Omental fat pad (tissue), 4 donors: ENCODE measurements around the gene TMX3. TPM values are rescaled to one million over a fixed set of nuclear protein-coding genes. Genes with fewer than 3 reads are reported as not detected.

Experiments
- ATAC-seq: fragments of 150-250 bp; one replicate; pipeline ENCODE4 v1.9.1; 2016; ENCODE audit warnings: mild to moderate bottlenecking, moderate library complexity; ENCODE audit not compliant: low FRiP score
- DNase-seq: peaks from one replicate; pipeline ENCODE4 v3.0.0-alpha.2; 2019; ENCODE audit warnings: low spot score
- CTCF ChIP-seq, 3 donors: fragments of 450-650 bp; IDR thresholded peaks; one replicate each; pipeline ENCODE4 v1.5.1; 2016 to 2017; ENCODE audit warnings: antibody characterized with exemption in 3 of 3, mild to moderate bottlenecking in 3 of 3, moderate library complexity in 2 of 3
- total RNA-seq, 4 donors: library from RNA; depleted of rRNA; stranded (reverse); fragments of >200 nt; gene quantifications; one replicate each; pipeline ENCODE4 v1.1.0, GENCODE V29; 2016

TMX3 gene
- total RNA-seq, 4 donors from 2014 or later = 44.5 to 61.7 (median 46.6) TPM

GRCh38 chr18:68667121-68667520, 47.8 kb downstream of the TMX3 start:
- no peak for ATAC-seq
- no peak for TF ChIP-seq CTCF (IDR thresholded peaks at IDR 0.05)
- DNase-seq = no peak

GRCh38 chr18:68666381-68666780, 48.5 kb downstream of the TMX3 start:
- DNase-seq (no peak), ATAC-seq (no peak)
- no peak for TF ChIP-seq CTCF (IDR thresholded peaks at IDR 0.05)

GRCh38 chr18:68665628-68666027, 49.3 kb downstream of the TMX3 start:
- no peak for TF ChIP-seq CTCF (IDR thresholded peaks at IDR 0.05)
- ATAC-seq (no peak), DNase-seq (no peak)

- ATAC-seq = no peak
- no peak for TF ChIP-seq CTCF (IDR thresholded peaks at IDR 0.05)
- no peak for DNase-seq
Measured at GRCh38 chr18:68662754-68663153, 52.2 kb downstream of the TMX3 start.

- TF ChIP-seq CTCF (IDR thresholded peaks at IDR 0.05) = no peak
- DNase-seq = no peak
- ATAC-seq = no peak
Measured at GRCh38 chr18:68660354-68661183, 54.3 kb downstream of the TMX3 start.

- no peak for ATAC-seq
- no peak for TF ChIP-seq CTCF (IDR thresholded peaks at IDR 0.05)
- DNase-seq = no peak
Measured at GRCh38 chr18:68648191-68648590, 66.7 kb downstream of the TMX3 start.

- no peak for TF ChIP-seq CTCF (IDR thresholded peaks at IDR 0.05)
- no peak for DNase-seq
- ATAC-seq = no peak
Measured at GRCh38 chr18:68642003-68642402, 72.9 kb downstream of the TMX3 start.
